ENCODE data around the gene DPP10. TPM values are rescaled to one million over a fixed set of nuclear protein-coding genes. Genes with fewer than 3 reads are reported as not detected.

Gene DPP10
- total RNA-seq, 2 donors from 2014 or later = 3.1 to 11.2 TPM

DNA sequence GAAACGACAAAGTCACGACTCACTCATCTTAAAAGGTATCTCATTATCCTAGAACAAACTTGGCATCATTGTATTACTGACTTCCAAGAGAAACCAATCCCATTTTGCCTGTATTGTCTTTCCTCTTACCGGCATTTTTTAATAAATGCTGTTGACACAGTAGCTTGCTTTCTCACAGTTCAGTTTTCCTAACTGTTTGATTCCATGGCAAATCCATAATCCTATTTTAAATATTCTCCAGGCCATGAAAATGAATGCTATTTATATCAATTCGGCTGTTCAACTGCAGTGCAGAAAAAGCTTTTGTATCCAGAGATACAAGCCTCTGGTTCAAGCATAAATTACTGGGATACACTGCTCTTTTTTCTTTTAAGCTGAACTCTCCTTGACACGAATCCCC lies 1241.9 kb downstream of the DPP10 start:
- intact Hi-C loops (cut with DNase I) = no loop called here
- Histone ChIP-seq H3K4me3 (no peak overlapping the region), H3K9me3 (no peaks in the 10 kb centered on the region), H3K27ac (no peak overlapping the region), H3K27me3 (no peaks in the 10 kb centered on the region), H3K36me3 (replicated peaks in 1 of 2; ENCODE audit: insufficient read depth in 1 of 2, low read depth in 2 of 2) (no peaks in the 10 kb centered on the region), H3K4me1 (no peaks in the 10 kb centered on the region)
- 30 to 34% methylated on average over 5 of the region's 5 CpGs for WGBS, 2 donors
- no peak for TF ChIP-seq CTCF (IDR thresholded peaks at IDR 0.05)
- TF ChIP-seq POLR2A (IDR thresholded peaks at IDR 0.05) = no peak
- no peak for DNase-seq
- no peak for ATAC-seq

GRCh38 chr2:115691409-115691808 lies 1249.0 kb downstream of the DPP10 start:
- no peak overlapping the region for H3K4me3 ChIP-seq
- H3K27ac ChIP-seq = no peak overlapping the region
- no peaks in the 10 kb centered on the region for H3K4me1 ChIP-seq
- no peaks in the 10 kb centered on the region for H3K27me3 ChIP-seq
- TF ChIP-seq CTCF (IDR thresholded peaks at IDR 0.05) (no peak), POLR2A (IDR thresholded peaks at IDR 0.05) (no peak)
- H3K36me3 ChIP-seq (replicated peaks in 1 of 2; ENCODE audit: insufficient read depth in 1 of 2, low read depth in 2 of 2) = no peaks in the 10 kb centered on the region
- no peak for ATAC-seq
- intact Hi-C loops (cut with DNase I) = no loop called here
- no peak for DNase-seq
- no peaks in the 10 kb centered on the region for H3K9me3 ChIP-seq
- WGBS, 2 donors = 100% methylated on average over 1 of the region's 1 CpG

GRCh38 chr2:115694651-115695050 lies 1252.2 kb downstream of the DPP10 start:
- Histone ChIP-seq H3K27ac (no peak overlapping the region), H3K9me3 (no peaks in the 10 kb centered on the region), H3K36me3 (replicated peaks in 1 of 2; ENCODE audit: insufficient read depth in 1 of 2, low read depth in 2 of 2) (no peaks in the 10 kb centered on the region), H3K4me3 (no peak overlapping the region), H3K27me3 (no peaks in the 10 kb centered on the region), H3K4me1 (no peaks in the 10 kb centered on the region)
- DNase-seq (no peak), ATAC-seq (no peak)
- intact Hi-C loops (cut with DNase I) = no loop called here
- TF ChIP-seq CTCF (IDR thresholded peaks at IDR 0.05) (no peak), POLR2A (IDR thresholded peaks at IDR 0.05) (no peak)
- WGBS, 2 donors = 90 to 93% methylated on average over 1 of the region's 1 CpG

- ATAC-seq (peak; percentile 58), DNase-seq (no peak)
- WGBS, 2 donors = 25 to 32% methylated on average over 3 of the region's 3 CpGs
- no peaks in the 10 kb centered on the region for H3K36me3 ChIP-seq (replicated peaks in 1 of 2; ENCODE audit: insufficient read depth in 1 of 2, low read depth in 2 of 2)
- no peak overlapping the region for H3K4me3 ChIP-seq
- H3K27me3 ChIP-seq = no peaks in the 10 kb centered on the region
- intact Hi-C loops (cut with DNase I) = no loop called here
- H3K9me3 ChIP-seq = no peaks in the 10 kb centered on the region
- H3K27ac ChIP-seq = no peak overlapping the region
- TF ChIP-seq POLR2A (IDR thresholded peaks at IDR 0.05) = no peak
- no peaks in the 10 kb centered on the region for H3K4me1 ChIP-seq
These were observed 1290.8 kb downstream of the DPP10 start for GRCh38 chr2:115733190-115733775.

DNA sequence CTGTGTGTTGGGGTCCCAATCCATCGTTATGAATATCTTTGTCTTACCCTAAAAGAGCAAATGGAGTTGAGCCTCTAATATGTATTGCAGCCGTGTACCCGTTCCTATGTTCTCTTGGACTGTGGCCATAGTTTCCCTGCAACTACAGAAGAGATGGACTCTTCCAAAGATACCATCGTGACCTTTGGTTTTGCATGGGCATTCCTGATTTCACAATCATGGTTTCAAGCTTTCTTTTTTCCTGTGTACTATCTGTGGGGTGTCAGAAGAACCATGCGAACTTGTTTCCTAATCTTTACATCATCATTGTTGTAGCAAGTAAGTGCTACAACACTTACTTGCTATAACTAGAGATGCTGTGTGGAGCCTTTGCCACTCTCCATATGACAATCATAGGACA lies 1295.7 kb downstream of the DPP10 start:
- no peak for DNase-seq
- Histone ChIP-seq H3K4me3 (no peak overlapping the region), H3K36me3 (replicated peaks in 1 of 2; ENCODE audit: insufficient read depth in 1 of 2, low read depth in 2 of 2) (no peaks in the 10 kb centered on the region), H3K27ac (no peak overlapping the region), H3K27me3 (no peaks in the 10 kb centered on the region), H3K4me1 (no peaks in the 10 kb centered on the region), H3K9me3 (no peaks in the 10 kb centered on the region)
- TF ChIP-seq POLR2A (IDR thresholded peaks at IDR 0.05) (no peak), CTCF (IDR thresholded peaks at IDR 0.05) (no peak)
- WGBS, 2 donors = 87 to 91% methylated on average over 5 of the region's 5 CpGs
- intact Hi-C loops (cut with DNase I) = no loop called here
- ATAC-seq = no peak

Data from body of pancreas (tissue), 4 donors.